Measurements from ENCODE around the gene TBC1D32. TPM values are rescaled to one million over a fixed set of nuclear protein-coding genes. Genes with fewer than 3 reads are reported as not detected.
A peak's percentile ranks its signal among the peaks of the same experiment; 100 is the strongest.
"Not testable (repeated sequence)": the region's sequence is repeated elsewhere in the genome, so short reads cannot be mapped to it uniquely, and the experiment has no call there.

Gene TBC1D32
- total RNA-seq, 4 donors from 2014 or later, result 16.5 to 29.2 (median 27.0) TPM

- Histone ChIP-seq H3K27ac (peak overlapping the region; percentile 80 to 97 (median 93)), H3K36me3 (no peaks in the 10 kb centered on the region), H3K4me1 (peaks cover 0 to 8% (median 0%) of the 10 kb centered on the region in 4 donors), H3K27me3 (no peaks in the 10 kb centered on the region), H3K4me3 (peak overlapping the region; percentile 58 to 77 (median 64)), H3K9me3 (no peaks in the 10 kb centered on the region)
- no peak for TF ChIP-seq POLR2A (IDR thresholded peaks at IDR 0.05)
- TF ChIP-seq, protein P1, sequence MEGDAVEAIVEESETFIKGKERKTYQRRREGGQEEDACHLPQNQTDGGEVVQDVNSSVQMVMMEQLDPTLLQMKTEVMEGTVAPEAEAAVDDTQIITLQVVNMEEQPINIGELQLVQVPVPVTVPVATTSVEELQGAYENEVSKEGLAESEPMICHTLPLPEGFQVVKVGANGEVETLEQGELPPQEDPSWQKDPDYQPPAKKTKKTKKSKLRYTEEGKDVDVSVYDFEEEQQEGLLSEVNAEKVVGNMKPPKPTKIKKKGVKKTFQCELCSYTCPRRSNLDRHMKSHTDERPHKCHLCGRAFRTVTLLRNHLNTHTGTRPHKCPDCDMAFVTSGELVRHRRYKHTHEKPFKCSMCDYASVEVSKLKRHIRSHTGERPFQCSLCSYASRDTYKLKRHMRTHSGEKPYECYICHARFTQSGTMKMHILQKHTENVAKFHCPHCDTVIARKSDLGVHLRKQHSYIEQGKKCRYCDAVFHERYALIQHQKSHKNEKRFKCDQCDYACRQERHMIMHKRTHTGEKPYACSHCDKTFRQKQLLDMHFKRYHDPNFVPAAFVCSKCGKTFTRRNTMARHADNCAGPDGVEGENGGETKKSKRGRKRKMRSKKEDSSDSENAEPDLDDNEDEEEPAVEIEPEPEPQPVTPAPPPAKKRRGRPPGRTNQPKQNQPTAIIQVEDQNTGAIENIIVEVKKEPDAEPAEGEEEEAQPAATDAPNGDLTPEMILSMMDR (IDR thresholded peaks at IDR 0.05), result no peak
- no peak for DNase-seq
Observed at GRCh38 chr6:121335087-121336008, 1.1 kb upstream of the TBC1D32 start.

DNA sequence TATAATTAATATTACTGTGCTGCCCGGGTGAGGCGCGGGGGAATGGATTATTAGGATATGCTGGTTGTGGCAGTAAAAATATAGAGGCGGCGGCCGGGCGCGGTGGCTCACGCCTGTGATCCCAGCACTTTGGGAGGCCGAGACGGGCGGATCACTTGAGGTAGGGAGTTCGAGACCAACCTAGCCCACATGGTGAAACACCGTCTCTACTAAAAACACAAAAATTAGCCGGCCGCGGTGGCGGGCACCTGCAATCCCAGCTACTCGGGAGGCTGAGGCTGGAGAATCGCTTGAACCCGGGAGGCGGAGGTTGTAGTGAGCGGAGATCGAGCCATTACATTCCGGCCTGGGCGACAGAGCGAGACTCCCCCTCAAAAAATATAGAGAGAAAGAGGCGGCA is 586 bp downstream of the TBC1D32 start:
- peak in 1 of 3 donors; percentile 52 for DNase-seq
- Histone ChIP-seq H3K27ac (peak overlapping the region in 1 of 4 donors; percentile 93), H3K4me3 (peak overlapping the region in 3 of 4 donors; percentile 58 to 77 (median 61))
- H3K36me3 ChIP-seq, H3K9me3 ChIP-seq, H3K27me3 ChIP-seq, H3K4me1 ChIP-seq: not testable (repeated sequence)

- no peaks in the 10 kb centered on the region for H3K36me3 ChIP-seq
- DNase-seq, result no peak
- H3K4me3 ChIP-seq, result no peak overlapping the region
- no peak for TF ChIP-seq POLR2A (IDR thresholded peaks at IDR 0.05)
- TF ChIP-seq, protein P1 (IDR thresholded peaks at IDR 0.05), result no peak
- peaks cover 0 to 8% (median 0%) of the 10 kb centered on the region in 4 donors for H3K4me1 ChIP-seq
- no peaks in the 10 kb centered on the region for H3K27me3 ChIP-seq
- no peak overlapping the region for H3K27ac ChIP-seq
- no peaks in the 10 kb centered on the region for H3K9me3 ChIP-seq
Observed at GRCh38 chr6:121333196-121333595, 1.1 kb downstream of the TBC1D32 start.

DNA sequence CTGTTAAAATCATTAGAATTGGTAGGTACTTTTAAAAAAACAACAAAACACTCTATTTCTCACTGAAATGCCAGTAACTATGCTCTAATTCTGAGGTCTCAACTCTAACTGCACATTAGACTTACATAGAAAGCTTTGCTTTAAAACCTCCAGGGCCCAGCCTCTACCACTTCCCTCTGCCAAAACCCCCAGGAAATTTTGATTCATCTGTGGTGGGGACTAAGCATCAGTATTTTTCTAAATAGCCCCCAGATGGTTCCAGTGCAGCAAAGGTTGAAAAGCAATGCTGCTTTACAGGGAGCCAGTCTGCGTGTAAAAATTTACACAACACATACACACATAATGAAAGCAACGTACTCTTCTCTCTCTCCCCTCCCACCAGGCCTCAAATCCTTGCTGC is 3.8 kb downstream of the TBC1D32 start:
- Histone ChIP-seq H3K27me3 (no peaks in the 10 kb centered on the region), H3K4me1 (peaks cover 0 to 8% (median 0%) of the 10 kb centered on the region in 4 donors), H3K36me3 (no peaks in the 10 kb centered on the region), H3K9me3 (no peaks in the 10 kb centered on the region), H3K4me3 (no peak overlapping the region), H3K27ac (no peak overlapping the region)
- no peak for DNase-seq
- TF ChIP-seq, protein P1 (IDR thresholded peaks at IDR 0.05), result no peak
- TF ChIP-seq POLR2A (IDR thresholded peaks at IDR 0.05), result no peak

- Histone ChIP-seq H3K27me3 (no peaks in the 10 kb centered on the region), H3K27ac (no peak overlapping the region), H3K4me3 (no peak overlapping the region), H3K36me3 (peaks cover 0 to 5% (median 0%) of the 10 kb centered on the region in 3 donors), H3K9me3 (no peaks in the 10 kb centered on the region), H3K4me1 (no peaks in the 10 kb centered on the region)
- TF ChIP-seq, protein P1 (IDR thresholded peaks at IDR 0.05), result no peak
- no peak for TF ChIP-seq POLR2A (IDR thresholded peaks at IDR 0.05)
- no peak for DNase-seq
Observed at GRCh38 chr6:121321282-121321681, 13.0 kb downstream of the TBC1D32 start.

- Histone ChIP-seq H3K4me1 (no peaks in the 10 kb centered on the region), H3K4me3 (no peak overlapping the region), H3K27ac (no peak overlapping the region), H3K9me3 (no peaks in the 10 kb centered on the region), H3K27me3 (no peaks in the 10 kb centered on the region), H3K36me3 (peaks cover 0 to 5% (median 0%) of the 10 kb centered on the region in 3 donors)
- TF ChIP-seq, protein P1 (IDR thresholded peaks at IDR 0.05), result no peak
- no peak for TF ChIP-seq POLR2A (IDR thresholded peaks at IDR 0.05)
- DNase-seq, result no peak
Observed at GRCh38 chr6:121319603-121320002, 14.7 kb downstream of the TBC1D32 start.
